Glutamatergic neuron (in vitro differentiated cells): ENCODE data around the gene MYO5C. TPM values are rescaled to one million over a fixed set of nuclear protein-coding genes. Genes with fewer than 3 reads are reported as not detected.

Source experiments
- DNase-seq: peaks from one replicate; pipeline ENCODE4 v3.0.0; 2022
- H3K27ac Mint-ChIP-seq: one replicate; pipeline ENCODE4 v1.8.0; 2020; ENCODE audit warnings: mild to moderate bottlenecking, mixed read lengths, inconsistent platforms; ENCODE audit not compliant: unreplicated experiment
- H3K27me3 Mint-ChIP-seq: one replicate; pipeline ENCODE4 v1.8.0; 2020; ENCODE audit warnings: mild to moderate bottlenecking, moderate library complexity, mixed read lengths, inconsistent platforms; ENCODE audit not compliant: unreplicated experiment
- H3K36me3 Mint-ChIP-seq: one replicate; pipeline ENCODE4 v1.8.0; 2020; ENCODE audit warnings: mild to moderate bottlenecking, mixed read lengths, inconsistent platforms; ENCODE audit not compliant: unreplicated experiment
- H3K4me1 Mint-ChIP-seq: one replicate; pipeline ENCODE4 v1.8.0; 2020; ENCODE audit warnings: mild to moderate bottlenecking, low read depth, mixed read lengths, inconsistent platforms; ENCODE audit not compliant: unreplicated experiment
- H3K4me3 Mint-ChIP-seq: one replicate; pipeline ENCODE4 v1.8.0; 2020; ENCODE audit warnings: mild to moderate bottlenecking, mixed read lengths, inconsistent platforms; ENCODE audit not compliant: unreplicated experiment
- H3K9me3 Mint-ChIP-seq: one replicate; pipeline ENCODE4 v1.8.0; 2020; ENCODE audit warnings: mild to moderate bottlenecking, moderate library complexity, mixed read lengths, inconsistent platforms; ENCODE audit not compliant: unreplicated experiment
- CTCF ChIP-seq: fragments of 200-600 bp; sonication (generic); IDR thresholded peaks from one replicate; pipeline ENCODE4 v1.5.0; 2021; ENCODE audit not compliant: partially characterized antibody, unreplicated experiment
- total RNA-seq: library from RNA; stranded (reverse); fragmentation: NEBNext Ultra II Directional; extraction: Animal tissue kit (Norgen Biotek cat#: 25700); gene quantifications from one replicate; pipeline ENCODE4 v1.2.1, GENCODE V29; 2021; ENCODE audit not compliant: unreplicated experiment

Gene MYO5C
- total RNA-seq, 1 donor from 2014 or later, result 0.66 TPM

- Mint-ChIP-seq H3K9me3 (no peaks in the 10 kb centered on the region), H3K36me3 (no peaks in the 10 kb centered on the region), H3K27me3 (peaks cover 2% of the 10 kb centered on the region), H3K4me1 (peaks cover 1% of the 10 kb centered on the region), H3K27ac (no peak overlapping the region), H3K4me3 (no peak overlapping the region)
- no peak for DNase-seq
- TF ChIP-seq CTCF, result no peak
Observed at GRCh38 chr15:52247461-52247860, 48.1 kb downstream of the MYO5C start.

- Mint-ChIP-seq H3K36me3 (no peaks in the 10 kb centered on the region), H3K27me3 (peaks cover 2% of the 10 kb centered on the region), H3K27ac (no peak overlapping the region), H3K9me3 (no peaks in the 10 kb centered on the region), H3K4me3 (no peak overlapping the region), H3K4me1 (peaks cover 1% of the 10 kb centered on the region)
- no peak for DNase-seq
- TF ChIP-seq CTCF, result no peak
Observed at GRCh38 chr15:52246686-52247431, 48.7 kb downstream of the MYO5C start.

GRCh38 chr15:52243697-52244555 lies 51.7 kb downstream of the MYO5C start:
- no peak overlapping the region for H3K27ac Mint-ChIP-seq
- no peak overlapping the region for H3K4me3 Mint-ChIP-seq
- H3K36me3 Mint-ChIP-seq, result no peaks in the 10 kb centered on the region
- no peaks in the 10 kb centered on the region for H3K4me1 Mint-ChIP-seq
- no peak for DNase-seq
- no peak for TF ChIP-seq CTCF
- H3K27me3 Mint-ChIP-seq, result no peaks in the 10 kb centered on the region
- no peaks in the 10 kb centered on the region for H3K9me3 Mint-ChIP-seq

- Mint-ChIP-seq H3K4me1 (no peaks in the 10 kb centered on the region), H3K9me3 (no peaks in the 10 kb centered on the region), H3K27ac (no peak overlapping the region), H3K27me3 (no peaks in the 10 kb centered on the region), H3K4me3 (no peak overlapping the region), H3K36me3 (no peaks in the 10 kb centered on the region)
- TF ChIP-seq CTCF, result no peak
- no peak for DNase-seq
Observed at GRCh38 chr15:52243286-52243685, 52.3 kb downstream of the MYO5C start.

- H3K36me3 Mint-ChIP-seq, result no peaks in the 10 kb centered on the region
- no peaks in the 10 kb centered on the region for H3K27me3 Mint-ChIP-seq
- TF ChIP-seq CTCF, result no peak
- no peak for DNase-seq
- no peak overlapping the region for H3K27ac Mint-ChIP-seq
- H3K4me1 Mint-ChIP-seq, result no peaks in the 10 kb centered on the region
- no peak overlapping the region for H3K4me3 Mint-ChIP-seq
- no peaks in the 10 kb centered on the region for H3K9me3 Mint-ChIP-seq
Observed at GRCh38 chr15:52241489-52241888, 54.1 kb downstream of the MYO5C start.
